ENCODE measurements around the gene KRT35. TPM values are rescaled to one million over a fixed set of nuclear protein-coding genes. Genes with fewer than 3 reads are reported as not detected.

KRT35 gene
- total and polyA plus RNA-seq, 2 experiments from 2014 or later = not detected

DNA sequence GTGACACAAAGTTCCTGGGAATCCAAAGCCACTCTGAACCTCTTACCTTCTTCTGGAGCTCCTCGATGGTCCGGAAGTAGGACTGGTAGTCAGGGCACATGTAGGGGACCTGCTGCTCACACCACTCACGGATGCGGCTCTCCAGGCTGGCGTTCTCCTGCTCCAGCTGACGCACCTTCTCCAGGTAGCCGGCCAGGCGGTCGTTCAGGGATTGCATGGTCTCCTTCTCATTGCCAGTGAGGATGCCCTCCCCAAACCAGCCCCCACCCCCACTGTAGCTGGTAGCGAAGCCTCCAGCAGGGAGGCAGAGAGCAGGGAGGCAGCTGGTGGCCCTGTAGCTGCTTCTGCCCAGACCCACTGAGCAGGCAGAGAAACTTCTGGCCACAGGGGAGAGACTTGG, 370 bp downstream of the KRT35 start (continued):
- no peak for TF ChIP-seq REST (IDR thresholded peaks at IDR 0.05; ENCODE audit: unreplicated experiment)
- TF ChIP-seq EZH2 (IDR thresholded peaks at IDR 0.05; ENCODE audit: low read depth, unreplicated experiment) = no peak
- no peak for TF ChIP-seq ZNF331 (CRISPR knock-in tag; IDR thresholded peaks at IDR 0.05; ENCODE audit: low read depth)
- TF ChIP-seq, protein P1, sequence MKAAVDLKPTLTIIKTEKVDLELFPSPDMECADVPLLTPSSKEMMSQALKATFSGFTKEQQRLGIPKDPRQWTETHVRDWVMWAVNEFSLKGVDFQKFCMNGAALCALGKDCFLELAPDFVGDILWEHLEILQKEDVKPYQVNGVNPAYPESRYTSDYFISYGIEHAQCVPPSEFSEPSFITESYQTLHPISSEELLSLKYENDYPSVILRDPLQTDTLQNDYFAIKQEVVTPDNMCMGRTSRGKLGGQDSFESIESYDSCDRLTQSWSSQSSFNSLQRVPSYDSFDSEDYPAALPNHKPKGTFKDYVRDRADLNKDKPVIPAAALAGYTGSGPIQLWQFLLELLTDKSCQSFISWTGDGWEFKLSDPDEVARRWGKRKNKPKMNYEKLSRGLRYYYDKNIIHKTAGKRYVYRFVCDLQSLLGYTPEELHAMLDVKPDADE (IDR thresholded peaks at IDR 0.05) = no peak

DNA sequence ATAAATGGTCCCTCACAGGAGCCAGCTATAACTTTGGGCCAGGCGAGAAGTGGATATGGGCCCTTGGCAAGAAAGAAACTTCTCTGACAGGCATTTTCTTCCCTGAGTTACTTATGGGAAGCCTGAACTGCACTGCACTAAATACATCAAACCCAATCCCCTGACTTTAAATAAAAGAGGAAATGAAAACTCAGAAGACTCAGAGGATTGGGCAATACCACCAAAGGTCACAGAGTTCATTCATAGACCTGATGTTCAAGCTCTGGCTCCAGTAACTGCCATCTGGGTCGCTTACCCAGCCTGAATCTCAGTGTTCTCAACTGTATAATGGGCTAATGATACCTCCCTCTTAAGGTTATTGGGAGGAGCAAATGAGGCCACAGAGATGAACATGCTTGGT, 815 bp downstream of the KRT35 start:
- ATAC-seq (no peak), DNase-seq (ENCODE audit: low spot score) (no peak)
- no peaks in the 10 kb centered on the region for H3K27me3 ChIP-seq (ENCODE audit: insufficient read depth)
- H3K79me2 ChIP-seq (replicated peaks; ENCODE audit: insufficient read depth) = no peaks in the 10 kb centered on the region
- no peak overlapping the region for H2AFZ ChIP-seq
- H3K4me1 ChIP-seq (ENCODE audit: insufficient read depth) = no peaks in the 10 kb centered on the region
- no peaks in the 10 kb centered on the region for H3F3A ChIP-seq (replicated peaks; ENCODE audit: low read depth)
- Mint-ChIP-seq H3K27ac (no peak overlapping the region), H3K27me3 (ENCODE audit: insufficient read depth, low read depth, poor library complexity) (peaks cover 12% of the 10 kb centered on the region), H3K36me3 (ENCODE audit: low read depth) (no peaks in the 10 kb centered on the region), H3K9me3 (no peaks in the 10 kb centered on the region), H3K4me1 (no peaks in the 10 kb centered on the region), H3K4me3 (no peak overlapping the region)
- no peaks in the 10 kb centered on the region; the same call in 1 of the 2 replicates for H3K9me2 ChIP-seq (ENCODE audit: insufficient read depth)
- no peak overlapping the region for H3K27ac ChIP-seq (ENCODE audit: low read depth)
- H3K36me3 ChIP-seq (ENCODE audit: insufficient read depth) = no peaks in the 10 kb centered on the region
- no peak overlapping the region for H3K4me2 ChIP-seq
- H4K20me1 ChIP-seq (replicated peaks; ENCODE audit: insufficient read depth) = no peaks in the 10 kb centered on the region
- H3K4me3 ChIP-seq = no peak overlapping the region
- TF ChIP-seq POLR2AphosphoS5 (IDR thresholded peaks at IDR 0.05; ENCODE audit: low read depth) (no peak), CREB1 (CRISPR knock-in tag; IDR thresholded peaks at IDR 0.05; ENCODE audit: low read depth) (no peak), EZH2phosphoT487 (IDR thresholded peaks at IDR 0.05; ENCODE audit: unreplicated experiment) (no peak), JUNB (IDR thresholded peaks at IDR 0.05; ENCODE audit: unreplicated experiment) (no peak), ZNF114 (CRISPR knock-in tag; IDR thresholded peaks at IDR 0.05) (no peak), EZH2 (IDR thresholded peaks at IDR 0.05; ENCODE audit: low read depth, unreplicated experiment) (no peak)
- TF ChIP-seq, protein P2, sequence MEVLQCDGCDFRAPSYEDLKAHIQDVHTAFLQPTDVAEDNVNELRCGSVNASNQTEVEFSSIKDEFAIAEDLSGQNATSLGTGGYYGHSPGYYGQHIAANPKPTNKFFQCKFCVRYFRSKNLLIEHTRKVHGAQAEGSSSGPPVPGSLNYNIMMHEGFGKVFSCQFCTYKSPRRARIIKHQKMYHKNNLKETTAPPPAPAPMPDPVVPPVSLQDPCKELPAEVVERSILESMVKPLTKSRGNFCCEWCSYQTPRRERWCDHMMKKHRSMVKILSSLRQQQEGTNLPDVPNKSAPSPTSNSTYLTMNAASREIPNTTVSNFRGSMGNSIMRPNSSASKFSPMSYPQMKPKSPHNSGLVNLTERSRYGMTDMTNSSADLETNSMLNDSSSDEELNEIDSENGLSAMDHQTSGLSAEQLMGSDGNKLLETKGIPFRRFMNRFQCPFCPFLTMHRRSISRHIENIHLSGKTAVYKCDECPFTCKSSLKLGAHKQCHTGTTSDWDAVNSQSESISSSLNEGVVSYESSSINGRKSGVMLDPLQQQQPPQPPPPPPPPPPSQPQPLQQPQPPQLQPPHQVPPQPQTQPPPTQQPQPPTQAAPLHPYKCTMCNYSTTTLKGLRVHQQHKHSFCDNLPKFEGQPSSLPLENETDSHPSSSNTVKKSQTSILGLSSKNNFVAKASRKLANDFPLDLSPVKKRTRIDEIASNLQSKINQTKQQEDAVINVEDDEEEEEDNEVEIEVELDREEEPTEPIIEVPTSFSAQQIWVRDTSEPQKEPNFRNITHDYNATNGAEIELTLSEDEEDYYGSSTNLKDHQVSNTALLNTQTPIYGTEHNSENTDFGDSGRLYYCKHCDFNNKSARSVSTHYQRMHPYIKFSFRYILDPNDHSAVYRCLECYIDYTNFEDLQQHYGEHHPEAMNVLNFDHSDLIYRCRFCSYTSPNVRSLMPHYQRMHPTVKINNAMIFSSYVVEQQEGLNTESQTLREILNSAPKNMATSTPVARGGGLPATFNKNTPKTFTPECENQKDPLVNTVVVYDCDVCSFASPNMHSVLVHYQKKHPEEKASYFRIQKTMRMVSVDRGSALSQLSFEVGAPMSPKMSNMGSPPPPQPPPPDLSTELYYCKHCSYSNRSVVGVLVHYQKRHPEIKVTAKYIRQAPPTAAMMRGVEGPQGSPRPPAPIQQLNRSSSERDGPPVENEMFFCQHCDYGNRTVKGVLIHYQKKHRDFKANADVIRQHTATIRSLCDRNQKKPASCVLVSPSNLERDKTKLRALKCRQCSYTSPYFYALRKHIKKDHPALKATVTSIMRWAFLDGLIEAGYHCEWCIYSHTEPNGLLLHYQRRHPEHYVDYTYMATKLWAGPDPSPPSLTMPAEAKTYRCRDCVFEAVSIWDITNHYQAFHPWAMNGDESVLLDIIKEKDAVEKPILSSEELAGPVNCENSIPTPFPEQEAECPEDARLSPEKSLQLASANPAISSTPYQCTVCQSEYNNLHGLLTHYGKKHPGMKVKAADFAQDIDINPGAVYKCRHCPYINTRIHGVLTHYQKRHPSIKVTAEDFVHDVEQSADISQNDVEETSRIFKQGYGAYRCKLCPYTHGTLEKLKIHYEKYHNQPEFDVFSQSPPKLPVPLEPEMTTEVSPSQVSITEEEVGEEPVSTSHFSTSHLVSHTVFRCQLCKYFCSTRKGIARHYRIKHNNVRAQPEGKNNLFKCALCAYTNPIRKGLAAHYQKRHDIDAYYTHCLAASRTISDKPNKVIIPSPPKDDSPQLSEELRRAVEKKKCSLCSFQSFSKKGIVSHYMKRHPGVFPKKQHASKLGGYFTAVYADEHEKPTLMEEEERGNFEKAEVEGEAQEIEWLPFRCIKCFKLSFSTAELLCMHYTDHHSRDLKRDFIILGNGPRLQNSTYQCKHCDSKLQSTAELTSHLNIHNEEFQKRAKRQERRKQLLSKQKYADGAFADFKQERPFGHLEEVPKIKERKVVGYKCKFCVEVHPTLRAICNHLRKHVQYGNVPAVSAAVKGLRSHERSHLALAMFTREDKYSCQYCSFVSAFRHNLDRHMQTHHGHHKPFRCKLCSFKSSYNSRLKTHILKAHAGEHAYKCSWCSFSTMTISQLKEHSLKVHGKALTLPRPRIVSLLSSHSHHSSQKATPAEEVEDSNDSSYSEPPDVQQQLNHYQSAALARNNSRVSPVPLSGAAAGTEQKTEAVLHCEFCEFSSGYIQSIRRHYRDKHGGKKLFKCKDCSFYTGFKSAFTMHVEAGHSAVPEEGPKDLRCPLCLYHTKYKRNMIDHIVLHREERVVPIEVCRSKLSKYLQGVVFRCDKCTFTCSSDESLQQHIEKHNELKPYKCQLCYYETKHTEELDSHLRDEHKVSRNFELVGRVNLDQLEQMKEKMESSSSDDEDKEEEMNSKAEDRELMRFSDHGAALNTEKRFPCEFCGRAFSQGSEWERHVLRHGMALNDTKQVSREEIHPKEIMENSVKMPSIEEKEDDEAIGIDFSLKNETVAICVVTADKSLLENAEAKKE (CRISPR knock-in tag; IDR thresholded peaks at IDR 0.05) = no peak
- TF ChIP-seq, protein P1 (IDR thresholded peaks at IDR 0.05) = no peak

Measured in GM23338 (cell line).